ENCODE results near the gene OR52A1.

- TF ChIP-seq CTCF (conservative IDR thresholded peaks at IDR 0.05 in 1 of 2, IDR thresholded peaks at IDR 0.05 in 1 of 2; ENCODE audit: low read depth in 1 of 2, low read length in 2 of 2) (no peak), EZH2 (IDR thresholded peaks at IDR 0.05; ENCODE audit: low read length, missing control alignments) (no peak)
Measured at GRCh38 chr11:5188201-5188600, 33.6 kb upstream of the OR52A1 start.
